IMR-90 (cell line): ENCODE measurements around the gene CEP95. TPM values are rescaled to one million over a fixed set of nuclear protein-coding genes. Genes with fewer than 3 reads are reported as not detected.

Experiments used
- ATAC-seq: fragments of 200-7000 bp; cut with Tn5 transposase; 2 replicates; pipeline ENCODE4 v1.9.1; 2020; ENCODE audit warnings: low read depth, mild to moderate bottlenecking, moderate library complexity
- BruUV-seq: library from RNA; stranded (reverse); fragments of 400-500 nt; replicated peaks from 2 replicates; lab custom pipeline; 2021; lab: Mats Ljungman, UMichigan
- CTCF ChIA-PET: fragments of 300-600 bp; formaldehyde crosslinking; extraction: SDS; loops from one replicate; lab custom pipeline; 2021; ENCODE audit warnings: antibody characterized with exemption; lab: Yijun Ruan, JAX
- POLR2A ChIA-PET: fragments of 300-600 bp; sonication (Branson Sonifier 250); formaldehyde crosslinking; loops from one replicate; lab custom pipeline; 2022; ENCODE audit warnings: antibody characterized with exemption; ENCODE audit not compliant: unreplicated experiment; lab: Charles Lee
- DNase-seq: peaks from one replicate; pipeline ENCODE4 v3.0.0; 2013
- H2AFZ ChIP-seq: replicated peaks from 2 replicates; pipeline ENCODE3; 2013; ENCODE audit warnings: low read length, mild to moderate bottlenecking; ENCODE audit not compliant: poor library complexity
- H2AK5ac ChIP-seq: 2 replicates; pipeline ENCODE4 v1.6.1; 2013; ENCODE audit warnings: low read depth, low read length, inconsistent platforms
- H2AK9ac ChIP-seq: replicated peaks from 2 replicates; pipeline ENCODE3; 2013; ENCODE audit warnings: mild to moderate bottlenecking, low read depth, low read length, moderate library complexity; ENCODE audit not compliant: poor library complexity
- H2BK120ac ChIP-seq: 2 replicates; pipeline ENCODE4 v1.6.1; 2013; ENCODE audit warnings: low read depth, low read length, inconsistent platforms
- H2BK15ac ChIP-seq: 3 replicates; pipeline ENCODE4 v1.6.1; 2013; ENCODE audit warnings: low read depth, low read length, inconsistent platforms
- H2BK20ac ChIP-seq: 2 replicates; pipeline ENCODE4 v1.6.1; 2013; ENCODE audit warnings: low read depth, mild to moderate bottlenecking, inconsistent platforms, low read length, moderate library complexity
- H2BK5ac ChIP-seq: 2 replicates; pipeline ENCODE4 v1.6.1; 2013; ENCODE audit warnings: mild to moderate bottlenecking, low read depth, low read length, inconsistent platforms; ENCODE audit not compliant: poor library complexity, severe bottlenecking
- H3K14ac ChIP-seq: replicated peaks from 2 replicates; pipeline ENCODE4 v1.6.1; 2013; ENCODE audit warnings: low read depth, low read length, inconsistent platforms
- H3K18ac ChIP-seq: 2 replicates; pipeline ENCODE4 v1.6.1; 2013; ENCODE audit warnings: low read depth, low read length, control low read depth
- H3K23ac ChIP-seq: 2 replicates; pipeline ENCODE4 v1.6.1; 2013; ENCODE audit warnings: low read depth, low read length, inconsistent platforms
- H3K27ac ChIP-seq: 2 replicates; pipeline ENCODE4 v1.5.1; 2013; ENCODE audit warnings: mild to moderate bottlenecking, control low read depth, low read length; ENCODE audit not compliant: insufficient read depth
- H3K27me3 ChIP-seq: 2 replicates; pipeline ENCODE4 v1.6.1; 2013; ENCODE audit warnings: low read length; ENCODE audit not compliant: control insufficient read depth, insufficient read depth
- H3K36me3 ChIP-seq: 2 replicates; pipeline ENCODE4 v1.6.1; 2013; ENCODE audit warnings: low read length, mixed read lengths; ENCODE audit not compliant: control insufficient read depth, insufficient read depth
- H3K4ac ChIP-seq: 2 replicates; pipeline ENCODE4 v1.6.1; 2013; ENCODE audit warnings: low read depth, low read length, inconsistent platforms
- H3K4me1 ChIP-seq: 2 replicates; pipeline ENCODE4 v1.6.1; 2013; ENCODE audit warnings: low read length, mixed read lengths; ENCODE audit not compliant: control insufficient read depth, insufficient read depth
- H3K4me2 ChIP-seq: 2 replicates; pipeline ENCODE4 v1.6.1; 2013; ENCODE audit warnings: low read depth, mild to moderate bottlenecking, control low read depth, low read length, moderate library complexity
- H3K4me3 ChIP-seq: 2 replicates; pipeline ENCODE4 v1.5.1; 2013; ENCODE audit warnings: low read depth, mild to moderate bottlenecking, control low read depth, low read length, moderate library complexity; ENCODE audit not compliant: insufficient read depth
- H3K56ac ChIP-seq: 2 replicates; pipeline ENCODE4 v1.6.1; 2013; ENCODE audit warnings: low read length, inconsistent platforms; ENCODE audit not compliant: insufficient read depth; ENCODE audit errors: extremely low read depth
- H3K79me1 ChIP-seq, 2 experiments: 2 replicates each; pipeline ENCODE4 v1.6.1; 2013; ENCODE audit warnings: low read length in 2 of 2, inconsistent platforms in 1 of 2, low read depth in 1 of 2
- H3K9ac ChIP-seq: 2 replicates; pipeline ENCODE4 v1.6.1; 2013; ENCODE audit warnings: low read depth, low read length, control low read depth
- H3K9me1 ChIP-seq: 2 replicates; pipeline ENCODE4 v1.6.1; 2013; ENCODE audit warnings: low read length, inconsistent platforms; ENCODE audit not compliant: insufficient read depth
- H3K9me3 ChIP-seq: 2 replicates; pipeline ENCODE4 v1.6.1; 2013; ENCODE audit warnings: low read length; ENCODE audit not compliant: control insufficient read depth, insufficient read depth
- H4K20me1 ChIP-seq: 2 replicates; pipeline ENCODE4 v1.6.1; 2013; ENCODE audit warnings: low read length, inconsistent platforms; ENCODE audit not compliant: insufficient read depth
- H4K5ac ChIP-seq: 2 replicates; pipeline ENCODE4 v1.6.1; 2013; ENCODE audit warnings: mild to moderate bottlenecking, low read depth, low read length, control low read depth
- H4K8ac ChIP-seq, 2 experiments: 2 replicates each; pipeline ENCODE4 v1.6.1; 2013; ENCODE audit warnings: low read depth in 2 of 2, low read length in 2 of 2, control low read depth in 1 of 2, inconsistent platforms in 1 of 2
- H4K91ac ChIP-seq: 2 replicates; pipeline ENCODE4 v1.6.1; 2013; ENCODE audit warnings: low read depth, low read length, inconsistent platforms; ENCODE audit not compliant: insufficient read depth
- BHLHE40 ChIP-seq: fragments of 150-350 bp; IDR thresholded peaks from 2 replicates; pipeline ENCODE4 v1.6.1; 2016; ENCODE audit warnings: mild to moderate bottlenecking, low read depth, low read length
- CEBPB ChIP-seq: IDR thresholded peaks from 2 replicates; pipeline ENCODE4 v1.6.1; 2012; ENCODE audit warnings: low read depth, low read length, improper control_type of control experiment
- CHD1 ChIP-seq: IDR thresholded peaks from 2 replicates; pipeline ENCODE4 v1.6.1; 2012; ENCODE audit warnings: low read depth, low read length, improper control_type of control experiment
- FOS ChIP-seq: fragments of 150-350 bp; IDR thresholded peaks from 2 replicates; pipeline ENCODE4 v1.6.1; 2016; ENCODE audit warnings: low read depth, low read length
- MAFK ChIP-seq: IDR thresholded peaks from 2 replicates; pipeline ENCODE4 v1.6.1; 2012; ENCODE audit warnings: low read depth, low read length, improper control_type of control experiment
- MAZ ChIP-seq: IDR thresholded peaks from 2 replicates; pipeline ENCODE4 v1.6.1; 2012; ENCODE audit warnings: low read depth, mild to moderate bottlenecking, low read length, improper control_type of control experiment, moderate library complexity, borderline replicate concordance
- MXI1 ChIP-seq: IDR thresholded peaks from 2 replicates; pipeline ENCODE4 v1.6.1; 2012; ENCODE audit warnings: low read depth, mild to moderate bottlenecking, low read length, moderate library complexity, borderline replicate concordance
- NFE2L2 ChIP-seq: fragments of 150-350 bp; IDR thresholded peaks from 2 replicates; pipeline ENCODE4 v1.6.1; 2016; ENCODE audit warnings: low read depth, mild to moderate bottlenecking, low read length
- POLR2A ChIP-seq: IDR thresholded peaks from 2 replicates; pipeline ENCODE4 v1.6.1; 2012; ENCODE audit warnings: mild to moderate bottlenecking, low read depth, low read length
- RAD21 ChIP-seq: IDR thresholded peaks from 2 replicates; pipeline ENCODE4 v1.6.1; 2012; ENCODE audit warnings: low read length, improper control_type of control experiment
- RCOR1 ChIP-seq: IDR thresholded peaks from 2 replicates; pipeline ENCODE4 v1.6.1; 2012; ENCODE audit warnings: mild to moderate bottlenecking, low read length, improper control_type of control experiment; ENCODE audit not compliant: insufficient replicate concordance
- RFX5 ChIP-seq: IDR thresholded peaks from 2 replicates; pipeline ENCODE4 v1.8.0; 2012; ENCODE audit warnings: low read depth, mild to moderate bottlenecking, low read length, moderate library complexity
- SMC3 ChIP-seq: fragments of 150-350 bp; IDR thresholded peaks from 2 replicates; pipeline ENCODE4 v1.6.1; 2016; ENCODE audit warnings: low read depth, mild to moderate bottlenecking, antibody characterized with exemption, low read length, moderate library complexity
- WGBS, 2 experiments: methylation state at CpG; one replicate each; pipeline versions ENCODE4 v1.1.5 to v1.1.7; 2013; ENCODE audit warnings: missing lambda C conversion rate in 2 of 2; ENCODE audit not compliant: insufficient read length in 1 of 2; ENCODE audit errors: extremely low coverage in 2 of 2; 5-methylcytosine and 5-hydroxymethylcytosine counted together
- dilution Hi-C: fragments of 300-500 bp; cut with HindIII; formaldehyde crosslinking; loops from one replicate; pipeline ENCODE4 v1.14.3; 2018; ENCODE audit warnings: low sequenced_read_pairs; ENCODE audit not compliant: unreplicated experiment
- in situ Hi-C: fragments of 300-500 bp; cut with MboI; formaldehyde crosslinking; loops from 3 replicates; pipeline ENCODE4 v1.14.3; 2019; ENCODE audit warnings: low sequenced_read_pairs, inconsistent platforms, mixed read lengths
- intact Hi-C: fragments of 100-400 bp; cut with micrococcal nuclease; formaldehyde crosslinking; loops from 2 replicates; pipeline ENCODE4 v1.10.0; 2022
- polyA plus RNA-seq, 3 experiments: library from polyadenylated mRNA; depleted of rRNA; stranded (reverse); fragments of >200 nt; gene quantifications; 2 replicates each; pipeline ENCODE4 v1.2.3, GENCODE V29; 2012; ENCODE audit warnings: low replicate concordance in 1 of 3
- total RNA-seq: library from RNA; depleted of rRNA; stranded (reverse); fragments of >200 nt; gene quantifications from 2 replicates; pipeline ENCODE4 v1.2.3, GENCODE V29; 2012
- TF ChIP-seq, protein P1 (sequence below): conservative IDR thresholded peaks from 2 replicates; pipeline ENCODE4 v1.5.1; 2012; ENCODE audit warnings: mild to moderate bottlenecking, low read depth, low read length, improper control_type of control experiment
- TF ChIP-seq, protein P2 (sequence below): fragments of 150-350 bp; IDR thresholded peaks from 2 replicates; pipeline ENCODE4 v1.6.1; 2017; ENCODE audit warnings: mild to moderate bottlenecking, antibody characterized with exemption, low read length, low read depth

Gene CEP95
- total and polyA plus RNA-seq, 2 of the 4 experiments (the other 2 are of a cell fraction) = 6.1 to 13.6 TPM

DNA sequence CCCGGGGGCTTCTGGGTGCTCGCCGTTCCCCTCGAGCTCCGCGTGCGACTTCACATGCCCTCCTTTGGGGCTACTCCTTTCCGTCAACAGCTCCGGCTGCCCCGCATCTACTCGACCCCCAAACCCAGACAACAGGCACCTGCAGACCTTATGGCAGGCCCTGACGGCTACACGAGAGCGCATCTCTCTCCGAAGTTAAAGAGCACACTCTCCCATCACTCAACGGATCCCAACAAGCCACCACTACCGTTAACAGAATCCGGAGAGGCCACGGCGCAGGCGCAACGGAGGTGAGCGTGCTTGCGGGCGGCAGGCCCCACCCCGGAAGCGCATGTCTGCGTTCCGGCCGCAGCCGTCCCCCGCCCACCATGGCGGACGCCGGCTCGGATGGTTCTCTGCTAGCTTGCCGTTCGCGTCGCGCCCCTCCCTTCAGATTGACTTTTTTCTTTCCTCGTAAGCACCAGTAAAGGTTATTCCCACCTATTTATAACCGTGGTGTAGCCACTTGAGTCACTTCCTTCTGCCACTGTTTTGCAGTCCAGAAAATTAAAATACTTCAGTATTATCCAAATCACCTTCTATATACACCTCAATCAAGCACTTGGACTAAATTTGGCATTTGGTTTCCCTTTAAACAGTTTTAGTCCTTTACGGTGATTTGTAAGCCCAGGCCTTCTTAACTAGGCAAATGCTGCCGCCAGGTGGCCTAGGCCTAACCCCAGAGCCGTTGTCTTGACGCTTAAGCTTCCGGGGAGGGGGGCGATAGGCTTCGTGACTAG, 9.8 kb upstream of the CEP95 start, which contains the start of gene POLG2:
Gene POLG2, minus strand, starts transcription at position 269 of the 779 bp plus-strand sequence. Its CDS starts 86 bp downstream, at position 183.
- ATAC-seq (peak; percentile 88), DNase-seq (peak; percentile 91)
- Histone ChIP-seq H3K4me2 (peak within 1 kb of the TSS; percentile 99), H3K23ac (peak within 1 kb of the TSS; percentile 88), H2BK15ac (no peak within 1 kb of the TSS; the same call in 2 of the 3 replicates), H3K9ac (peak within 1 kb of the TSS; percentile 71), H2BK5ac (peak within 1 kb of the TSS; percentile 78), H3K9me3 (no peaks in the 10 kb centered on the region), H3K14ac (peak within 1 kb of the TSS; percentile 84), H3K4ac (peak within 1 kb of the TSS; percentile 81), H2BK120ac (peak within 1 kb of the TSS; percentile 48; the same call in 1 of the 2 replicates), H3K4me3 (peak within 1 kb of the TSS; percentile 68), H2AFZ (peak within 1 kb of the TSS; percentile 95), H3K27me3 (no peaks in the 10 kb centered on the region), H3K79me1 (peaks cover 26 to 40% of the 10 kb centered on the region in 2 experiments), H4K8ac (peak within 1 kb of the TSS; percentile 24 to 91), H4K91ac (peak within 1 kb of the TSS; percentile 70), H3K18ac (peak within 1 kb of the TSS; percentile 34; the same call in 1 of the 2 replicates), H2AK5ac (peak within 1 kb of the TSS; percentile 11), H3K27ac (peak within 1 kb of the TSS; percentile 76), H4K5ac (peak within 1 kb of the TSS; percentile 67; the same call in 1 of the 2 replicates), H3K56ac (peak within 1 kb of the TSS; percentile 53), H3K36me3 (peaks cover 30% of the 10 kb centered on the region), H2BK20ac (no peak within 1 kb of the TSS; the same call in 1 of the 2 replicates), H3K9me1 (no peaks in the 10 kb centered on the region), H2AK9ac (peak within 1 kb of the TSS; percentile 68), H4K20me1 (peaks cover 43% of the 10 kb centered on the region), H3K4me1 (no peaks in the 10 kb centered on the region)
- ChIA-PET POLR2A (interaction anchor here (0.5 to 1.0 kb wide), 5 partner anchors 8 to 106 kb away, joined by 3 to 7 read pairs (median 4); no protein-coding TSS in a partner anchor), CTCF (interaction anchor here (0.6 to 1.0 kb wide), 2 partner anchors 11 to 152 kb away, joined by 3 read pairs; no protein-coding TSS in a partner anchor)
- BruUV-seq = no TSS peak
- in situ Hi-C loops (no loop called here), intact Hi-C loops (no loop called here), dilution Hi-C loops (no loop called here)
- WGBS, 2 experiments = 0% methylated on average over 35 of the region's 50 CpGs; no CpG with 5 or more reads in 1 of the 2 experiments
- peak; percentile 15; the same call in 1 of the 2 replicates for TF ChIP-seq RAD21
- no peak for TF ChIP-seq NFE2L2
- TF ChIP-seq, protein P1, sequence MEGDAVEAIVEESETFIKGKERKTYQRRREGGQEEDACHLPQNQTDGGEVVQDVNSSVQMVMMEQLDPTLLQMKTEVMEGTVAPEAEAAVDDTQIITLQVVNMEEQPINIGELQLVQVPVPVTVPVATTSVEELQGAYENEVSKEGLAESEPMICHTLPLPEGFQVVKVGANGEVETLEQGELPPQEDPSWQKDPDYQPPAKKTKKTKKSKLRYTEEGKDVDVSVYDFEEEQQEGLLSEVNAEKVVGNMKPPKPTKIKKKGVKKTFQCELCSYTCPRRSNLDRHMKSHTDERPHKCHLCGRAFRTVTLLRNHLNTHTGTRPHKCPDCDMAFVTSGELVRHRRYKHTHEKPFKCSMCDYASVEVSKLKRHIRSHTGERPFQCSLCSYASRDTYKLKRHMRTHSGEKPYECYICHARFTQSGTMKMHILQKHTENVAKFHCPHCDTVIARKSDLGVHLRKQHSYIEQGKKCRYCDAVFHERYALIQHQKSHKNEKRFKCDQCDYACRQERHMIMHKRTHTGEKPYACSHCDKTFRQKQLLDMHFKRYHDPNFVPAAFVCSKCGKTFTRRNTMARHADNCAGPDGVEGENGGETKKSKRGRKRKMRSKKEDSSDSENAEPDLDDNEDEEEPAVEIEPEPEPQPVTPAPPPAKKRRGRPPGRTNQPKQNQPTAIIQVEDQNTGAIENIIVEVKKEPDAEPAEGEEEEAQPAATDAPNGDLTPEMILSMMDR = peak; percentile 41
- TF ChIP-seq MAZ = peak; percentile 77; the same call in 1 of the 2 replicates
- no peak for TF ChIP-seq MAFK
- TF ChIP-seq CHD1 = no peak; the same call in 1 of the 2 replicates
- no peak for TF ChIP-seq CEBPB
- TF ChIP-seq, protein P2, sequence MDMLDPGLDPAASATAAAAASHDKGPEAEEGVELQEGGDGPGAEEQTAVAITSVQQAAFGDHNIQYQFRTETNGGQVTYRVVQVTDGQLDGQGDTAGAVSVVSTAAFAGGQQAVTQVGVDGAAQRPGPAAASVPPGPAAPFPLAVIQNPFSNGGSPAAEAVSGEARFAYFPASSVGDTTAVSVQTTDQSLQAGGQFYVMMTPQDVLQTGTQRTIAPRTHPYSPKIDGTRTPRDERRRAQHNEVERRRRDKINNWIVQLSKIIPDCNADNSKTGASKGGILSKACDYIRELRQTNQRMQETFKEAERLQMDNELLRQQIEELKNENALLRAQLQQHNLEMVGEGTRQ = peak; percentile 16; the same call in 1 of the 2 replicates
- TF ChIP-seq RFX5 = no peak
- no peak for TF ChIP-seq RCOR1
- peak; percentile 60; the same call in 1 of the 2 replicates for TF ChIP-seq BHLHE40
- peak; percentile 89 for TF ChIP-seq POLR2A
- TF ChIP-seq MXI1 = peak; percentile 59; the same call in 1 of the 2 replicates
- TF ChIP-seq SMC3 = peak; percentile 21; the same call in 1 of the 2 replicates
- TF ChIP-seq FOS = 0 out of 2 replicates have a peak, but pooled peaks have one; percentile 2
